HepG2 (cell line): Measurements from ENCODE around the gene HS6ST1. TPM values are rescaled to one million over a fixed set of nuclear protein-coding genes. Genes with fewer than 3 reads are reported as not detected.
A peak's percentile ranks its signal among the peaks of the same experiment; 100 is the strongest.

Experiments
- ATAC-seq: fragments of 200-7000 bp; cut with Tn5 transposase; 3 replicates; pipeline ENCODE4 v1.9.1; 2020; ENCODE audit warnings: mild to moderate bottlenecking, moderate library complexity
- BruUV-seq: library from RNA; stranded (reverse); fragments of 400-500 nt; replicated peaks from 2 replicates; lab custom pipeline; 2021; lab: Mats Ljungman, UMichigan
- CTCF ChIA-PET: fragments of 300-600 bp; formaldehyde crosslinking; extraction: SDS; loops from one replicate; lab custom pipeline; 2021; ENCODE audit warnings: low total read pairs, inconsistent platforms, low intra/inter-chr PET ratio; lab: Yijun Ruan, JAX
- POLR2A ChIA-PET: fragments of 350-600 bp; sonication (Branson Sonifier 250); formaldehyde crosslinking; loops from one replicate; lab custom pipeline; 2020; ENCODE audit warnings: antibody characterized with exemption, inconsistent platforms; lab: Yijun Ruan, JAX
- DNase-seq: peaks from one replicate; pipeline ENCODE4 v3.0.0-alpha.2; 2015; ENCODE audit warnings: low spot score
- FAIRE-seq: peaks from 3 replicates; lab custom pipeline; 2011; peaks lifted over from hg19 to GRCh38; lab: Jason Lieb, UNC
- H2AFZ ChIP-seq: one replicate; pipeline ENCODE4 v1.6.1; 2011; ENCODE audit warnings: low read length, inconsistent platforms
- H3K27ac ChIP-seq: fragments of 300-600 bp; 3 replicates; pipeline ENCODE4 v1.8.0; 2011; ENCODE audit warnings: mixed run types, mild to moderate bottlenecking, mixed read lengths, low read length, inconsistent platforms; ENCODE audit not compliant: insufficient read depth; ENCODE audit errors: extremely low read length
- H3K27me3 ChIP-seq, 2 experiments: fragments of 200-600 bp in 1 of 2; 2 replicates in 1 of 2; 3 replicates in 1 of 2; pipeline versions ENCODE4 v1.6.0 to v1.8.0; 2011; ENCODE audit warnings: low read length in 2 of 2, mild to moderate bottlenecking in 2 of 2, moderate library complexity in 2 of 2, inconsistent platforms in 1 of 2; ENCODE audit not compliant: insufficient read depth in 2 of 2, control insufficient read depth in 1 of 2
- H3K36me3 ChIP-seq, 2 experiments: fragments of 200-600 bp in 1 of 2; replicated peaks in 1 of 2; 2 replicates in 1 of 2; 3 replicates in 1 of 2; pipeline versions ENCODE4 v1.5.1 to v1.8.0; 2011; ENCODE audit warnings: low read length in 2 of 2, inconsistent platforms in 1 of 2; ENCODE audit not compliant: insufficient read depth in 2 of 2, control insufficient read depth in 1 of 2
- H3K4me1 ChIP-seq: 2 replicates; pipeline ENCODE4 v1.5.1; 2012; ENCODE audit warnings: low read length, inconsistent platforms; ENCODE audit not compliant: insufficient read depth
- H3K4me2 ChIP-seq: 2 replicates; pipeline ENCODE4 v1.6.0; 2011; ENCODE audit warnings: low read depth, low read length, inconsistent platforms
- H3K4me3 ChIP-seq, 3 experiments: fragments of 200-600 bp in 1 of 3; sonication (generic), shearing (Covaris generic) in 1 of 3; replicated peaks in 1 of 3; 2 replicates each; pipeline ENCODE4 v1.5.1; 2011 to 2016; ENCODE audit warnings: low read length in 3 of 3, inconsistent platforms in 2 of 3, low read depth in 2 of 3, mild to moderate bottlenecking in 2 of 3, control low read depth in 1 of 3, mixed read lengths in 1 of 3; ENCODE audit not compliant: insufficient read depth in 1 of 3
- H3K79me2 ChIP-seq: one replicate; pipeline ENCODE4 v1.6.1; 2011; ENCODE audit warnings: low read length, inconsistent platforms; ENCODE audit not compliant: insufficient read depth
- H3K9ac ChIP-seq: 2 replicates; pipeline ENCODE4 v1.6.0; 2011; ENCODE audit warnings: mild to moderate bottlenecking, low read depth, low read length, inconsistent platforms; ENCODE audit not compliant: insufficient read depth
- H3K9me3 ChIP-seq: 2 replicates; pipeline ENCODE4 v1.5.1; 2012; ENCODE audit warnings: mild to moderate bottlenecking, low read length
- H4K20me1 ChIP-seq: 2 replicates; pipeline ENCODE4 v1.6.0; 2011; ENCODE audit warnings: inconsistent platforms, mild to moderate bottlenecking, low read length, moderate library complexity; ENCODE audit not compliant: insufficient read depth
- AGO2 ChIP-seq: fragments of 200-400 bp; formaldehyde crosslinking; optimal IDR thresholded peaks from 2 replicates; pipeline ENCODE3; 2017; ENCODE audit warnings: mild to moderate bottlenecking, low read depth, low read length, moderate library complexity
- CAMTA2 ChIP-seq: sonication (generic); formaldehyde crosslinking; IDR thresholded peaks from 2 replicates; pipeline ENCODE4 v1.4.0; 2020; ENCODE audit warnings: mild to moderate bottlenecking, missing genetic modification reagents, borderline replicate concordance
- CBX2 ChIP-seq, 2 experiments: fragments of 200-600 bp in 1 of 2; sonication (generic); formaldehyde crosslinking in 1 of 2; IDR thresholded peaks; 2 replicates each; pipeline versions ENCODE4 v1.7.0 to v1.8.1; 2018 to 2022; ENCODE audit warnings: low read depth in 2 of 2, low read length in 1 of 2, mild to moderate bottlenecking in 1 of 2, missing genetic modification reagents in 1 of 2
- MAX ChIP-seq: IDR thresholded peaks from 2 replicates; pipeline ENCODE4 v1.6.1; 2012; ENCODE audit warnings: inconsistent platforms
- MXD1 ChIP-seq: sonication (generic); formaldehyde crosslinking; IDR thresholded peaks from 2 replicates; pipeline ENCODE4 v1.4.0; 2020; ENCODE audit warnings: mild to moderate bottlenecking, missing genetic modification reagents
- NFKBIZ ChIP-seq: IDR thresholded peaks from 2 replicates; pipeline ENCODE4 v1.6.1; 2018; ENCODE audit warnings: missing genetic modification reagents, missing compliant biosample characterization
- NPAS2 ChIP-seq: sonication (generic); formaldehyde crosslinking; IDR thresholded peaks from 2 replicates; pipeline ENCODE4 v1.8.0; 2022; ENCODE audit warnings: mild to moderate bottlenecking, missing genetic modification reagents, borderline replicate concordance
- PAF1 ChIP-seq: IDR thresholded peaks from 2 replicates; pipeline ENCODE4 v1.6.1; 2016; ENCODE audit warnings: missing genetic modification reagents, missing compliant biosample characterization
- RBM22 ChIP-seq: fragments of 200-400 bp; formaldehyde crosslinking; optimal IDR thresholded peaks from 2 replicates; pipeline ENCODE3; 2017; ENCODE audit warnings: mild to moderate bottlenecking, low read length, moderate library complexity
- SP1 ChIP-seq, 2 experiments: fragments of 450-650 bp in 1 of 2; sonication (generic) in 1 of 2; formaldehyde crosslinking in 1 of 2; IDR thresholded peaks; 2 replicates each; pipeline versions ENCODE4 v1.4.0 to v1.6.1; 2016 to 2020; ENCODE audit warnings: missing genetic modification reagents in 1 of 2
- ZNF160 ChIP-seq: sonication (generic); formaldehyde crosslinking; IDR thresholded peaks from 2 replicates; pipeline ENCODE4 v1.8.0; 2022; ENCODE audit warnings: mild to moderate bottlenecking, inconsistent platforms, missing genetic modification reagents
- ZNF333 ChIP-seq: sonication (generic); formaldehyde crosslinking; IDR thresholded peaks from 2 replicates; pipeline ENCODE4 v1.4.0; 2020; ENCODE audit warnings: mild to moderate bottlenecking, missing genetic modification reagents, borderline replicate concordance
- ZNF687 ChIP-seq: sonication (generic); formaldehyde crosslinking; IDR thresholded peaks from 2 replicates; pipeline ENCODE4 v1.5.1; 2020; ENCODE audit warnings: mild to moderate bottlenecking, missing genetic modification reagents, moderate library complexity
- ZNF777 ChIP-seq: sonication (generic); formaldehyde crosslinking; IDR thresholded peaks from 2 replicates; pipeline ENCODE4 v1.4.0; 2020; ENCODE audit warnings: missing genetic modification reagents
- WGBS: methylation state at CpG from one replicate; pipeline ENCODE4 v1.1.6; 2017; ENCODE audit warnings: low lambda C conversion rate; 5-methylcytosine and 5-hydroxymethylcytosine counted together
- in situ Hi-C: cut with HindIII; loops from 2 replicates; pipeline ENCODE4 v1.10.0; 2017; ENCODE audit warnings: low pct_unique_long_range_greater_than_20kb; ENCODE audit not compliant: extremely low pct_ligation_motif_present
- intact Hi-C: fragments of 100-400 bp; cut with micrococcal nuclease; formaldehyde crosslinking; loops from one replicate; pipeline ENCODE4 v1.10.0; 2022; ENCODE audit not compliant: unreplicated experiment
- polyA plus RNA-seq, 8 experiments: library from polyadenylated mRNA; depleted of rRNA in 3 of 8; stranded (reverse) in 7 of 8; unstranded in 1 of 8; fragments of >200 nt; fragmentation: Illumina TruSeq in 4 of 8; extraction: Trizol in 4 of 8; gene quantifications; 2 replicates each; pipeline versions ENCODE4 v1.2.1 to v1.2.3, GENCODE V29; 2011 to 2016; ENCODE audit warnings: low read depth in 4 of 8, missing spikeins in 1 of 8, mixed read lengths in 1 of 8; ENCODE audit not compliant: insufficient read depth in 1 of 8
- total RNA-seq, 5 experiments: library from RNA; depleted of rRNA; stranded (reverse); fragments of >200 nt; fragmentation: Illumina TruSeq; extraction: Trizol; gene quantifications; 2 replicates each; pipeline ENCODE4 v1.2.3, GENCODE V29; 2016; ENCODE audit warnings: low read depth in 1 of 5

Gene HS6ST1
- total and polyA plus RNA-seq, 2 of the 13 experiments (the other 11 are each of a cell fraction or from before 2014, with no cell fraction given): 34.5 to 84.6 TPM

- TF ChIP-seq ZNF777 (CRISPR knock-in tag) (no peak), AGO2 (peak; percentile 43), CBX2 (IDR thresholded peaks at IDR 0.05; ENCODE audit: low read depth, low read length) (no peak), CBX2 (CRISPR knock-in tag; IDR thresholded peaks at IDR 0.05; ENCODE audit: low read depth) (no peak), NFKBIZ (no peak), NPAS2 (0 out of 2 replicates have a peak, but pooled peaks have one; percentile 61)
- BruUV-seq: no TSS peak
- in situ Hi-C loops: no loop called here
- ATAC-seq (peak; percentile 7; the same call in 2 of the 3 replicates), FAIRE-seq (no peak), DNase-seq (no peak)
- peaks cover 18% of the 10 kb centered on the region for H3K4me1 ChIP-seq
- ChIA-PET POLR2A (no interaction called here), CTCF (no interaction called here)
- no peak overlapping the region for H2AFZ ChIP-seq
- H3K36me3 ChIP-seq: peaks cover 26 to 57% of the 10 kb centered on the region in 2 experiments
- 93% methylated on average over 7 of the region's 8 CpGs for WGBS
- peaks cover 98% of the 10 kb centered on the region for H3K79me2 ChIP-seq
- no peak overlapping the region for H3K4me3 ChIP-seq
- no peaks in the 10 kb centered on the region for H3K9me3 ChIP-seq
- peaks cover 83% of the 10 kb centered on the region for H4K20me1 ChIP-seq
- H3K27ac ChIP-seq: no peak overlapping the region
- intact Hi-C loops: no loop called here
- H3K9ac ChIP-seq: no peak overlapping the region; the same call in 1 of the 2 replicates
- H3K4me2 ChIP-seq: no peak overlapping the region
- no peaks in the 10 kb centered on the region for H3K27me3 ChIP-seq
Measured at GRCh38 chr2:128293870-128294455, 24.7 kb downstream of the HS6ST1 start.

GRCh38 chr2:128293426-128293755 is 25.3 kb downstream of the HS6ST1 start:
- intact Hi-C loops (no loop called here), in situ Hi-C loops (no loop called here)
- Histone ChIP-seq H2AFZ (no peak overlapping the region), H3K4me2 (no peak overlapping the region), H3K9ac (no peak overlapping the region; the same call in 1 of the 2 replicates), H3K4me3 (no peak overlapping the region), H3K27me3 (no peaks in the 10 kb centered on the region), H3K9me3 (no peaks in the 10 kb centered on the region), H3K4me1 (peaks cover 18% of the 10 kb centered on the region), H3K36me3 (peaks cover 25 to 58% of the 10 kb centered on the region in 2 experiments), H4K20me1 (peaks cover 81% of the 10 kb centered on the region), H3K79me2 (peaks cover 98% of the 10 kb centered on the region), H3K27ac (no peak overlapping the region)
- no peak for FAIRE-seq
- no TSS peak for BruUV-seq
- no peak for DNase-seq
- ChIA-PET CTCF (no interaction called here), POLR2A (no interaction called here)
- ATAC-seq: no peak; the same call in 2 of the 3 replicates
- 95% methylated on average over 8 of the region's 8 CpGs for WGBS
- TF ChIP-seq RBM22: peak; percentile 5
- TF ChIP-seq ZNF160 (CRISPR knock-in tag): no peak
- 0 out of 2 replicates have a peak, but pooled peaks have one; percentile 25 for TF ChIP-seq CAMTA2 (CRISPR knock-in tag)
- peak; percentile 25; the same call in 1 of the 2 replicates for TF ChIP-seq ZNF687 (CRISPR knock-in tag)
- TF ChIP-seq MXD1: peak; percentile 24; the same call in 1 of the 2 replicates
- no peak for TF ChIP-seq MAX
- no peak for TF ChIP-seq SP1 (IDR thresholded peaks at IDR 0.05)
- no peak for TF ChIP-seq SP1 (CRISPR knock-in tag; IDR thresholded peaks at IDR 0.05)
- no peak for TF ChIP-seq PAF1 (CRISPR knock-in tag)
- TF ChIP-seq ZNF333 (CRISPR knock-in tag): 0 out of 2 replicates have a peak, but pooled peaks have one; percentile 51
